HUDEP-2 (cell line): ENCODE measurements around the gene NUDT16L1.
A peak's percentile ranks its signal among the peaks of the same experiment; 100 is the strongest.

Source experiments
- DNase-seq, 76 experiments: peaks; one replicate each; lab custom pipeline; 2025; ENCODE audit not compliant: unreplicated experiment in 76 of 76; lab: John Stamatoyannopoulos, UW

Gene NUDT16L1

GRCh38 chr16:4682084-4682591 lies 11.2 kb upstream of the NUDT16L1 start:
- no peak for DNase-seq

GRCh38 chr16:4682616-4683254 lies 10.6 kb upstream of the NUDT16L1 start:
- DNase-seq: peak in 4 of 76 experiments; percentile 3 to 19 (median 6)

GRCh38 chr16:4683255-4684057 lies 9.9 kb upstream of the NUDT16L1 start:
- no peak for DNase-seq

DNA sequence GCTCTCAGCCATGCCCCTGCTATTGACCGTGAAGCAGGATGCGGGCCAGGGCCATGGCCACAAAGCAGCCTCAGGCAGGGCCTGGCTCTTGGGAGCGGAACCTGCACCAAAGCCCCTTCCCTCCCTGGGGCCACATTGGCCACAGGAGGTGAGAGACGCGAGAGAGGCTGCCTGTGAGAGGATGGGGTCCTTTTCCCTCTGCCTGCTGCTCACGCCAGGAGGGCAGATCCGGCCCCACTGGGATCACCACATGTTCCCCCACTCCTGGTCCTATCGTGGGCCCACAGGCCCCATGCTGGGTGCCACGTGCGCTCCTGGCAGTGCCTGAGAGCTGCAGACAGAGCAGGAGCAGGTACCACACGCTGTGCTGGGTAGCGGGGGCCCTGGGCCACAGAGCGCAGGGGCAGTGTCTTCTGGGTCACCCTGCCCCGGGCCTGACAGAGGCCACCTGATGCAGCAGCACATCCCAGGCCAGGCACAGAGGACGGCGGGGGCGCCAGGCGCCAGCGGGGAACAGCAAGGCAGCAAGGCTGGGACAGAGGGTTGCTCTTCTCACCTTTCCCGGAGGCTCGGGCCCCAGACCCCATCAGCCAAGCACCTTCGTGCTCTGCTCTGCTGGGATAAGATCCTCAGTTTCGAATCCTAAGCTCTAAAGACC lies 9.2 kb upstream of the NUDT16L1 start:
- DNase-seq: no peak

GRCh38 chr16:4684763-4685162 lies 8.6 kb upstream of the NUDT16L1 start:
- DNase-seq: no peak

DNA sequence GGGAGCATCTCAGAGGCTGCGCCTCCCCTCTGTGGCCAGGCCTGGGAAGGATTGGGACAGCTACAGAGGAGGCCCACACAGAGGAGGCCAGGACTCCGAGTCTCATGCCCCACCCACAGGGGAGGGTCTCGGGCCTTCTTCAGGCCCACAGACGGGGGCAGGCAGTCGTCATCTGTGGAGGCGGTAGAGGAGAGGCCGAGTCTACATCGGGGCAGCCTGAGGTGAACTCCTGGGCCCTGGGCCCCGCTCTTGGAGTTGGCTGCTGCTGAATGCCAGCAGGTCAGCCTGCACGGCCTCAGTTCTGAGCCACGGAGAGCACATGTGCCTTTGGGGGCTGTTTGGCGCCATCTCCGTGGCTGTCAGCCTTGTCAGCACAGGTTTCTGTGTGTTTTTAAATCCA lies 8.1 kb upstream of the NUDT16L1 start:
- no peak for DNase-seq

DNA sequence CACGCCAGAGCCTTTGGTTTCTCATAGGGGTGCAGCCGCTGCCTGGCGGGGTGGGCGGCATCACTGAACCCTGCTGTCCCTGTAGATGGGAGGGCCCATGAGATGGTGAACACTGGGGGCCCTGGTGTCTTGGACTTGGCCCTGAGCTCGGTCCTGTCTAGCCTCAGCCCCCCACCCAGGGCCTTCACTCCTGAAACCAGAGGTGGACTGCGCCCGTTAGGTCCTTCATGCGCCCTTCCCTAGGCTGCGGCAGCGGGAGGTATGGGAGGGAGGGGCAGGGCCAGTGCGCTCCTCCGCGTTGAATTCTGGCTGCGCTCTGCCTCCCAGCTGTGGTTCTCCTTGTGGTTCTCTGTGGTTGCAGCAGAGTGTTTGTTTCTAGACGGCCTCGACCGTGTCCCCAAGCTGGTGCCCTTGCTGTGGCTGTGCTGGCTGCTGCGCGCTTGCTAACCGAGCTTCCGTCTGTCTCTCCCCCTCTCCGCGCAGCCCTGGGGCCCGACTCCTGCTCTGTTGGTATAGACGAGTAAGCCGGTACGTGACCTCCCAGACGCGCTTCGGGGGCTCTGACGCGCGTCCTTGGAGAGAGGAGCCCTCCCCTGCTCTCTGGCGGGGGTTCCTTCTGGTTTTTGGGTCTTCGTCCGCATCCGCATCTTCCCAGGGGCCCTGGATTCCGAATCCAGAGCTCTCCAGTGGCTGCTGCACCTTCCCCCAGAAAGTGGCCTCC lies 7.4 kb upstream of the NUDT16L1 start:
- no peak for DNase-seq

DNA sequence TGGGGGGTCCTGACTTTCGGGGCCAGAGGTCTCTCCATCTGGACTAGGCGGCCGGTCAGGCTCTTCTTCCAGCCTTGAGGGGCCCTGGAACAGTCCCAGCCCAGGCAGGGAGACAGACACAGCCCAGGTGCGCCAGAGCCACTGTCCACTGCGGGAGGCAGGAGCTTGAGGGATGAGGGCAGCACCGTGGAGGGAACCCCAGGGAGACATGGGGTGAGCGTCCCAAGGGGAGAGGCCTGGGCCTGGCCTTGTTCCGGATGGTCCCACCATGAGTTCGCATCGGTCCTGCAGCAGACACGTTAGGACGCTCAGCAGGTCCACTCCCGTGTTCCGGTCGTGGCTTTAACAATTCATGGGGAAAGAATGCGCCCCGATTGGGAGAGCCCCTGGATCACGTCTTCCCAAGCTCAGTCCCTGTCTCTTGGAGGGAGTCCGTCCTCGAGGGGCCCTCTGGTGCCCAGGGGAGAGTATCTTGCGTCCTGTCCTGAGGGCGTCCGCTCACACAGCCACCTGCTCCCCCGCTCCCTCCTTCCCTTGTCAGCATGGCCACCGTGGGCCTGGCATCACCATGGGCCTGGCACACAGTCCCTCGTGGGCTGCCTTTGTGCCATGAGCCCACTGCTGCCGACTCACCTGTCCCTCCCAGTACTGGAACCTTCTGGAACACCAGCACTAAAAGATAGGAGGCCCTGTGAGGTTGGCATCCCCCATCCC lies 6.7 kb upstream of the NUDT16L1 start:
- no peak for DNase-seq

- DNase-seq: no peak
Measured at GRCh38 chr16:4687416-4687815, 5.9 kb upstream of the NUDT16L1 start.

DNA sequence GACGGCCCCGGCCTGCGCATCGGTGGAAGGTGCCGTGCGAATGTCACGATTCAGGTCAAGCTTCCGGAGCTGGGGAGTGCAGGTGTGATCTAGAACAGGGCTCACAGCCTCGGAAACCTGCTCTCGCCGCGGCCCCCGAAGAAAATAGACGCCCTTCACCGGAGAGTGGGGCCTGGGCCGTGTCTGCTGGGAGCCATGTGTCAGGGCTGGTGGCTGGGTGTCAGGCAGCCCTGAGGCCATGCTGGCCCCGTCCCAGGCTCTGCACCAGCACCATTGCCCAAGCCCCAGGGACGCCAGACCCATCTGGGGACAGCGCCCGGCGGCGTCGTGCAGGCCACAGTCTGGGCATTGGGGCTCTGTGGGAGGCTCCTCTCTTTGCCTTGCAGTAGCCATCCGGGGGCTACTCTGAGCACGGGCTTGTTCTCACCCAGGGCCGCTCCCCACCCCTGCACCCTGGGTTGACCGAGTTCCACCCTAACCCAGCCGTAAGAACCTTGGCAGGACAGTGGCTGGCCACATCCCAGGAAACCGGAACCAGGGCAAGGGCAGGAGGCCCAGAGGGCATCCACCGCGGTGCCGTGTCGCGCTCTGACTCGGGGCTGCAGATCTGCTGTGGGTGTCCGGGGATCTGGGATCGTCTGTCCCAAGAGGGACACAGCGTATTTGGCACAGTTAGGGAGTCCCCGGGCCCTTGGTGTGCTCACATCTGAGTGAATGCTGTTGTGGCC lies 5.3 kb upstream of the NUDT16L1 start:
- no peak for DNase-seq

GRCh38 chr16:4688674-4689045 lies 4.7 kb upstream of the NUDT16L1 start:
- no peak for DNase-seq

- no peak for DNase-seq
Measured at GRCh38 chr16:4689091-4689671, 4.2 kb upstream of the NUDT16L1 start.

DNA sequence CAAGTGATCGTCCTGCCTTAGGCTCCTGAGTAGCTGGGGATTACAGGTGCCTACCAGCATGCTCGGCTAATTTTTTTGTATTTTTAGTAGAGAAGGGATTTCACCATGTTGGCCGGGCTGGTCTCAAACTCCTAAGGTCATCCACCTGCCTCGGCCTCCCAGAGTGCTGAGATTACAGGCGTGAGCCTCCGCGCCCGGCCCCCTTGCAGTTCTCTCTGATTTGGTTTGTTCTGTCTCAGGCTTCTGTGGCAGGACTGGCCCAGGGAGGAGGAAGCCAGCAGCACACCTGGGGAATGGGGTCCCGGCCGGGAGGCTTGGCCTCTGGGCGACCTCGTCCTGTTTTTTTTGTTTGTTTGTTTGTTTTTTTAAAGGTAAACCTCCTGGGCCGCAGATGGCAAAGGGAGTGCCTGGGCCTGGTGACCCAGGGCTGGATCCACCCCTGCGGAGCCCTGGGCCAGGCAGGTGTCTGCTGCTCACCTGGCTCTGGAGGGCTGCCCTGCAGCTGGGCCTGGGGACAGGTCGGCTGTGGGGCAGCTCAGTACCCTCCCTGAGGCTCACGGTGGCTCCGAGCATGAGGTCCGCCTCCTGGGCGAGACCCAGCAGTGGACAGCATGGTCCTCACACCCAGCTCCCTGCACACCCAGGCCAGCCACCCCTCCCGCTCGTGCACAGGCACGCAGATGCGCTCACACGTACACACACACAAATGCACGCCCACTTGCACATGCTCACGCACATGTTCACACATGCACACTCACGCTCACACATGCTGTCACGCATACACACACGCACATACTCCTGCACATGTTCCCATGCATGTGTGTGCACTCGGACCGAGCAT lies 3.3 kb upstream of the NUDT16L1 start:
- DNase-seq: no peak

GRCh38 chr16:4690946-4691665 lies 2.3 kb upstream of the NUDT16L1 start:
- no peak for DNase-seq

DNA sequence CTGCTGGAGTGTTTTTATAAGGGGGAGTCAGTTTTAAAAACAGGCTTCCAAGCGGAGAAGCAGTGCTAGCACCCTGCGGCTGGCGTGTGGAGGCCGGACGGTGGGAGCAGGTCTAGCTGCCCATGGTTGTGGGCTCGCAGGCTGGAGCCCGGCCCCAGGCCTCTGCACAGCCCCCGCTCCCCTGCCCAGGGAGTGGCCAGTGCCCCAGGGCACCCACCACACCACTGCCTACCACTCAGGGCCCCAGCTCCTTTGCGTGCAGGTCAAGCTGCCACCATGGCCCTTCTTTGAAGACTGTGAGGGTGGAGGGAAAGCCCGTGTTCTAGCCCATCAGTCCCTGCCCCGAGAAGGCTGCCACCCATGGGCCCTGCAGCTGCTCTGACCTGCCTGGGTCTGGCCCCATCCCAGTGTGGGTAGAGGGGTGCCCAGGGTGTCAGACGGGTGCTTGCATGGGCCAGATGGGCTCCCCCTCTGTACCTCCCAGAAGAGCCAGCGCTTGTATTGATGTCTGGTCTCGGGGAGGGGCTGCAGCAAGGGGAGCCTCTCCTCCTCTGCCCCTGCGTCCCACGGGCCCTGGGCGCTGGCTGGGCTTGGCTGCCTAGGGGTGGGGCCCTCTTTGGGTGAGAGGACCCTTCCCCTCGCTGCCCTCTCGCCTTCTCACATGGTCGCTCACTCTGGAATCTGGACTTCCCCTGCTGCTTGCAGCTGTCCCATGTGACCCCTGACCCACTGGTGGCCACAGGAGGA lies 1.5 kb upstream of the NUDT16L1 start:
- DNase-seq: no peak

DNA sequence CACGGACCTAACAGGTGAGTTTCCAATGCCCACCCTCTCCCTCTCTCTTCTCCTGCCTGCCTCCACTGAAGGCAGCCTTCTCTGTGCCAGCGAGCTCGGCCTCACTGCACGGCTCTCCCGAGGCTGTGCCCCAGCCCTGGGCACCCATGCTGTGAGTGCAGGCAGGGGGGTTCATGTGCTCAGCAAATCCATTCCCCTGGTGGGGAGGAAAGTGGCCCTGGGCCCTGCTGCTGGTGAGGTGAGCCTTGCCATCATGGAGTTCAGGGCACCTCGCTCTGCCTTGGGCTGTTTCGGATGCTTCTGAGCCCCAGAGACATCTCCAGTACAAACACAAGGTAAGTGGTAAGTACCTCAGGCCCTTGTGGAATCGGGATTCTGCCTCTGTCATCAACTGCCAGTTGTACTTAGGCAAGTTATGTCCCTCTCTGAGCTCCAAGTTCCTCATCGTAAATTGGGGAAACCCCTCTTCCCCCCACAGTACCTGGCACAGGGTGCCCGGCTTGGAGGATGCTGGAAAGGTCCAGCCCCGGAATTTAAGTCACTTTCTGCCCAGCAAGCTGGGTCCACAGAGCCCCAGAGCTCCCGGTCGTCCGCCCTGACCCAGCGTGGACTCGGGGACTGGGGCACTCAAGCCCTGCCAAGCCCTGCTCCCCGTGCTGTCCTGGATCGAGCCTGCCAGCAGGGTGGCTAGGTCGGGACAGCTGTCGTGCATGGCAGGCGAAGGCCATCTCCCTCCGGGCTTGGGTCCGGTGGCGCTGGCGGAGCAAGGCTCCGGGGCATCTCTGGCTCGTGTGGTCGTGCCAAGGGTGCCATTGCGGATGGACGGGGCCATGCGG lies 684 bp upstream of the NUDT16L1 start:
- peak in 1 of 76 experiments; percentile 43 for DNase-seq
